GM19468 (cell line): ENCODE results near the gene TEAD3.

Experiments used
- ATAC-seq: cut with Tn5 transposase; IDR thresholded peaks from one replicate; pipeline ENCODE4 v1.9.1; 2021; ENCODE audit warnings: mild to moderate bottlenecking, moderate library complexity, moderate number of reproducible peaks; ENCODE audit not compliant: unreplicated experiment; ENCODE audit errors: extremely low read depth

The TEAD3 gene

GRCh38 chr6:35514587-35514986 is 17.7 kb upstream of the TEAD3 start:
- ATAC-seq, result no peak

- ATAC-seq, result no peak
Observed at GRCh38 chr6:35512740-35513139, 15.9 kb upstream of the TEAD3 start, which contains the start of gene TULP1. Gene TULP1 (minus strand): TSS chr6:35512896. CDS start chr6:35512858, 38 bp downstream.

GRCh38 chr6:35512006-35512405 is 15.1 kb upstream of the TEAD3 start:
- ATAC-seq, result no peak

GRCh38 chr6:35511562-35511941 is 14.7 kb upstream of the TEAD3 start:
- no peak for ATAC-seq

- ATAC-seq, result no peak
Observed at GRCh38 chr6:35510916-35511561, 14.2 kb upstream of the TEAD3 start.

GRCh38 chr6:35508542-35508941 is 11.7 kb upstream of the TEAD3 start:
- no peak for ATAC-seq

GRCh38 chr6:35508027-35508426 is 11.1 kb upstream of the TEAD3 start:
- no peak for ATAC-seq

GRCh38 chr6:35507221-35507620 is 10.3 kb upstream of the TEAD3 start:
- no peak for ATAC-seq

- no peak for ATAC-seq
Observed at GRCh38 chr6:35506536-35506935, 9.7 kb upstream of the TEAD3 start.

GRCh38 chr6:35505999-35506412 is 9.1 kb upstream of the TEAD3 start:
- ATAC-seq, result no peak

GRCh38 chr6:35503534-35503933 is 6.7 kb upstream of the TEAD3 start:
- ATAC-seq, result no peak

GRCh38 chr6:35501784-35502183 is 4.9 kb upstream of the TEAD3 start:
- no peak for ATAC-seq

GRCh38 chr6:35500782-35501181 is 3.9 kb upstream of the TEAD3 start:
- no peak for ATAC-seq

GRCh38 chr6:35499372-35499771 is 2.5 kb upstream of the TEAD3 start:
- no peak for ATAC-seq

- no peak for ATAC-seq
Observed at GRCh38 chr6:35498422-35499067, 1.7 kb upstream of the TEAD3 start.

- ATAC-seq, result no peak
Observed at GRCh38 chr6:35497571-35498421, 917 bp upstream of the TEAD3 start.

GRCh38 chr6:35496036-35496840 is 641 bp downstream of the TEAD3 start:
- no peak for ATAC-seq

- ATAC-seq, result no peak
Observed at GRCh38 chr6:35495258-35496035, 1.4 kb downstream of the TEAD3 start.

- ATAC-seq, result no peak
Observed at GRCh38 chr6:35494161-35494563, 2.7 kb downstream of the TEAD3 start.
